HCT116 (cell line): ENCODE results near the gene ERC2.

ENCODE experiments used
- ATF3 ChIP-seq: IDR thresholded peaks from 2 replicates; pipeline ENCODE4 v1.6.1; 2012
- CTCF ChIP-seq, 3 experiments: fragments of 200-600 bp in 1 of 3; sonication (generic) in 1 of 3; IDR thresholded peaks in 2 of 3; conservative IDR thresholded peaks in 1 of 3; 2 replicates each; pipeline ENCODE4 v1.5.1; 2012 to 2017; ENCODE audit warnings: low read depth in 2 of 3, low read length in 2 of 3, antibody characterized with exemption in 1 of 3, borderline replicate concordance in 1 of 3, control low read depth in 1 of 3, mild to moderate bottlenecking in 1 of 3, mixed read lengths in 1 of 3, mixed run types in 1 of 3, moderate library complexity in 1 of 3; ENCODE audit not compliant: insufficient read depth in 1 of 3
- EGR1 ChIP-seq: IDR thresholded peaks from 2 replicates; pipeline ENCODE4 v1.6.1; 2012; ENCODE audit warnings: low read depth
- EZH2 ChIP-seq: fragments of 200-600 bp; sonication (generic); IDR thresholded peaks from 2 replicates; pipeline ENCODE4 v1.6.1; 2017; ENCODE audit warnings: antibody characterized with exemption, mixed run types
- EZH2phosphoT487 ChIP-seq: fragments of 200-600 bp; IDR thresholded peaks from 2 replicates; pipeline ENCODE4 v1.6.1; 2018; ENCODE audit warnings: antibody characterized with exemption, borderline replicate concordance
- JUND ChIP-seq: IDR thresholded peaks from 2 replicates; pipeline ENCODE4 v1.6.1; 2012
- MAX ChIP-seq: IDR thresholded peaks from 2 replicates; pipeline ENCODE4 v1.6.1; 2012
- POLR2A ChIP-seq: IDR thresholded peaks from 2 replicates; pipeline ENCODE4 v1.7.0; 2011; ENCODE audit warnings: borderline replicate concordance; ENCODE audit not compliant: insufficient read depth, insufficient read length; ENCODE audit errors: extremely low read depth
- RAD21 ChIP-seq: IDR thresholded peaks from 2 replicates; pipeline ENCODE4 v1.6.1; 2012; ENCODE audit warnings: low read depth, mild to moderate bottlenecking
- REST ChIP-seq: IDR thresholded peaks from 2 replicates; pipeline ENCODE4 v1.6.1; 2012; ENCODE audit warnings: low read depth
- SRF ChIP-seq: IDR thresholded peaks from 2 replicates; pipeline ENCODE4 v1.6.1; 2012; ENCODE audit warnings: low read depth
- TCF7L2 ChIP-seq: IDR thresholded peaks from 2 replicates; pipeline ENCODE4 v1.7.0; 2011; ENCODE audit warnings: borderline replicate concordance, inconsistent platforms; ENCODE audit not compliant: insufficient read depth, insufficient read length; ENCODE audit errors: extremely low read depth
- ZFX ChIP-seq: fragments of 450-650 bp; IDR thresholded peaks from 2 replicates; pipeline ENCODE4 v1.6.1; 2017

GRCh38 chr3:55532806-55533205 is 935.5 kb downstream of the ERC2 start:
- TF ChIP-seq RAD21 (no peak), EZH2phosphoT487 (no peak), CTCF (IDR thresholded peaks at IDR 0.05 in 2 of 3, conservative IDR thresholded peaks at IDR 0.05 in 1 of 3; ENCODE audit: borderline replicate concordance in 1 of 3, insufficient read depth in 1 of 3, low read depth in 2 of 3, low read length in 2 of 3) (no peak), ZFX (no peak), POLR2A (no peak), MAX (no peak), SRF (no peak), JUND (no peak), ATF3 (no peak), TCF7L2 (no peak), EZH2 (no peak), REST (no peak), EGR1 (no peak)
